WI38 (cell line): ENCODE data around the gene EVX2.

Experiments used
- H3K4me3 ChIP-seq: 2 replicates; pipeline ENCODE4 v1.5.1; 2011; ENCODE audit warnings: low read depth, mild to moderate bottlenecking, control low read depth, low read length
- TF ChIP-seq, protein P1 (sequence below): IDR thresholded peaks from 2 replicates; pipeline ENCODE4 v1.5.1; 2012; ENCODE audit warnings: low read depth, mild to moderate bottlenecking, control low read depth, low read length

Gene EVX2

DNA sequence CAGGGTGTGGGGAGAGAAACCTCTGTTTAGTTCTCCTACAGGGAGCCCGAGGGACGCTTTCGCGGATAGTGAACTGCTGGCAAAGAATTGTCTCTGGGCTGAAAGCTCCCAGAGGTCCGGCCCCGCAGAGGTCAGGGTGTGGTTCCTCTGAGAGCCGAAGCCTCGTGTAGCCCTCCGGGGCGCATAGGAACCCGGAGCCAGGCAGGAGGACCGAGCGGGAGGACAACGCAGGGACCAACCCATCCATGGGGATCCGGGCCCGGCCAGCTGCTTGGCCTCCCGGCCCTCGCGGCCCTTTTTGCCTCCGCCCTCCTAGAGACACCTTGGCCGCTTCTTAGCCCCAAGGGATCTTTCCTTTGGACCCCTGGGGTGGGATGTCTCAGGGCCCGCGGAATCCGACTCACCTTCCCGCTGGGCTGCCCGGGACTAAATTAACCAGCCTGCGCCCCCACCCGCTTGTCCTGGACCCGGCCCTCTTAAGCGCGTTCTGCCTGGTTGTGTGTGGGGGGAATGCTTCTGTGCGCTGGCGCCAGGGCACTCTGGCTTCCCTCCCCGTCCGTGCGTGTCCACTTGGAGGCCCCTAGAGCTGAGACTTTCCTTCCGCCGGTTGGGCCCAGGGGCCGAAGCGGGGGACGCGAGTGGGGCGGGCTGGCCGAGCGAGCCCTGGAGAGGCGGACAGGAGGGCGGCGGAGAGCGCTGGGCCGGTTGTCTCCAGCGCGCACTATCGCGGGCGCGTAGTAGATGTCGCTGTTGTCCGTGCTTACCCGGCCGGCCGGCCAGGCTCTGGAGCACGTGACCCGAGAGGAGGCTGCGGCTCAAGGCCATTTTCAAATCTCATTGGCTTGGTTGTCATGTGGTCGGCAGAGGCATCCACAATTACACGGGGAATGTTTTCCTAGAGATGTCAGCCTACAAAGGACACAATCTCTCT lies 32.4 kb upstream of the EVX2 start, which contains the start of gene HOXD10:
Gene HOXD10 (plus strand): TSS at position 896 of the 931 bp plus-strand sequence. CDS start 56 bp downstream, outside the sequence.
- TF ChIP-seq, protein P1, sequence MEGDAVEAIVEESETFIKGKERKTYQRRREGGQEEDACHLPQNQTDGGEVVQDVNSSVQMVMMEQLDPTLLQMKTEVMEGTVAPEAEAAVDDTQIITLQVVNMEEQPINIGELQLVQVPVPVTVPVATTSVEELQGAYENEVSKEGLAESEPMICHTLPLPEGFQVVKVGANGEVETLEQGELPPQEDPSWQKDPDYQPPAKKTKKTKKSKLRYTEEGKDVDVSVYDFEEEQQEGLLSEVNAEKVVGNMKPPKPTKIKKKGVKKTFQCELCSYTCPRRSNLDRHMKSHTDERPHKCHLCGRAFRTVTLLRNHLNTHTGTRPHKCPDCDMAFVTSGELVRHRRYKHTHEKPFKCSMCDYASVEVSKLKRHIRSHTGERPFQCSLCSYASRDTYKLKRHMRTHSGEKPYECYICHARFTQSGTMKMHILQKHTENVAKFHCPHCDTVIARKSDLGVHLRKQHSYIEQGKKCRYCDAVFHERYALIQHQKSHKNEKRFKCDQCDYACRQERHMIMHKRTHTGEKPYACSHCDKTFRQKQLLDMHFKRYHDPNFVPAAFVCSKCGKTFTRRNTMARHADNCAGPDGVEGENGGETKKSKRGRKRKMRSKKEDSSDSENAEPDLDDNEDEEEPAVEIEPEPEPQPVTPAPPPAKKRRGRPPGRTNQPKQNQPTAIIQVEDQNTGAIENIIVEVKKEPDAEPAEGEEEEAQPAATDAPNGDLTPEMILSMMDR: no peak
- no peak within 1 kb of the TSS for H3K4me3 ChIP-seq

DNA sequence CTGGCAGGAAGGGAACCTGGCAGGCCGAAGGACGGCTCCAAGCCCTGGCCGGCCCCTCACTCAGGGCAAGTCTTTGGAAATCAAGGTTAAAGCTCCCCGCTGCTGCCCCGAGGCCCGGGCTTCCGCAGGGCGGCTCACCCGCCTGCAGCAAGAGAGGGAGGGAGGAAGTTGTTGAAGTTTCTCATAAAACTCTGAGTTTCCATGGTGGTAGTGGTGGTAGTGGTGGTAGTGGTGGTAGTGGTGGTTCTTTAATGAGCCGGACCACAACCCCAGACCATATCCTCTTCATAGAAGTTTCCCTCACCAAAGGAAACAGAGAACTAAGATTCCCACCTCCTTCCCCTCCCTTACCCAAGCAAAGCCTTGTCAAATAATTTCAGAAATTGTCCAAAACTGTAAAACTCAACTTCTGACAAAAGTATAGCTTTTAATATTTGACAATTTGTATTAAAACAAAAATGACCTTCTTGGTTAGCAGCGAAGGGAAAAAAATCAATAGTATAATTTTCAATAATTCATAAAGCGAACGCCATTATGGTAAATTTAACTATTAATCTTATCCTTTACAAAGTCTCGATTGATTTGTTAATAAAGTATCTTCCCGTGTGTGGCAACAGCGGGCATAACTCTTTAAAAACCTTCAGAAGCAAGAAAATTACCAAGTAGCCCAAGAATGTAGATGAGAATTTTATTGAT lies 31.3 kb upstream of the EVX2 start:
- TF ChIP-seq, protein P1: no peak

DNA sequence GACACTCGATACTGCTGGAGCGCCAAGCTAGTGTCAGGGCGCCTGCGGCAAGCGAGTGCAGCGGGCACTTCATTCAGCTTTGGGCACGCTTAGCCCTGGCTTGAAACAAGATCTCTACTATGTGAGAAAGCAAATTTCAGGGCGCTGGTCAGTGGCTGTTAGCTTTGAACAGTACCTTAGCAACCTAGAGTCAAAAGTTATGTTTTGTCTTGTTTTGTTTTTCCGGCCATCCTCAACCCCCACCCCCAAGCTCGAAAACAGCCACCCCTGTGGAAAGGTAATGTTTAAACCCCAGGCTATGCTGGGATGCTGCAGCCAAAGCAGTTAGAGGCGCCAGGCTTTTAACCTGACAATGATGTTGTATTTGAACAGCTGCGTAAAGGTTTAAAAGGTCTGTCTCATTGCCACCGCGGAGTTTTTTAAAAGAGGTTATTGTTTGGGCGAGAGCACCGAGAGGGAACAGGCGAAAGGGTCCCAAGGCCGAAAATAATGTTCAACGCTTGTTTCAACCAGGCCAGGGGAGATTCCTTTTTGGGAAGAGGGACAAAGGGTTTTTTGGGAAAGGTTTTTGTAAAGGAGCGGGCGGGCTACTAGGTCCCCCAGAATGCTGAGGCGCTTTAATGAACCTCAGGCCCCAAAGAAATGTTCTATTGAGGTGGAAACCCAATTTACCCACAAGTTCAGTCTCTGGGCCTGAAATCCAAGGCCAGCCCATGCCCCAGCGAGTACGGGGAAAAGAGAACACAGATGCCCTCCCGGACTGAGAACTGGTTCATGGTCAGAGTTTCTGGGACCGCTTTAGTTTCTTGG lies 30.6 kb upstream of the EVX2 start:
- no peak overlapping the region for H3K4me3 ChIP-seq
- TF ChIP-seq, protein P1: no peak

More for the DNA sequence above, 31.3 kb upstream of the EVX2 start:
- H3K4me3 ChIP-seq: no peak overlapping the region

DNA sequence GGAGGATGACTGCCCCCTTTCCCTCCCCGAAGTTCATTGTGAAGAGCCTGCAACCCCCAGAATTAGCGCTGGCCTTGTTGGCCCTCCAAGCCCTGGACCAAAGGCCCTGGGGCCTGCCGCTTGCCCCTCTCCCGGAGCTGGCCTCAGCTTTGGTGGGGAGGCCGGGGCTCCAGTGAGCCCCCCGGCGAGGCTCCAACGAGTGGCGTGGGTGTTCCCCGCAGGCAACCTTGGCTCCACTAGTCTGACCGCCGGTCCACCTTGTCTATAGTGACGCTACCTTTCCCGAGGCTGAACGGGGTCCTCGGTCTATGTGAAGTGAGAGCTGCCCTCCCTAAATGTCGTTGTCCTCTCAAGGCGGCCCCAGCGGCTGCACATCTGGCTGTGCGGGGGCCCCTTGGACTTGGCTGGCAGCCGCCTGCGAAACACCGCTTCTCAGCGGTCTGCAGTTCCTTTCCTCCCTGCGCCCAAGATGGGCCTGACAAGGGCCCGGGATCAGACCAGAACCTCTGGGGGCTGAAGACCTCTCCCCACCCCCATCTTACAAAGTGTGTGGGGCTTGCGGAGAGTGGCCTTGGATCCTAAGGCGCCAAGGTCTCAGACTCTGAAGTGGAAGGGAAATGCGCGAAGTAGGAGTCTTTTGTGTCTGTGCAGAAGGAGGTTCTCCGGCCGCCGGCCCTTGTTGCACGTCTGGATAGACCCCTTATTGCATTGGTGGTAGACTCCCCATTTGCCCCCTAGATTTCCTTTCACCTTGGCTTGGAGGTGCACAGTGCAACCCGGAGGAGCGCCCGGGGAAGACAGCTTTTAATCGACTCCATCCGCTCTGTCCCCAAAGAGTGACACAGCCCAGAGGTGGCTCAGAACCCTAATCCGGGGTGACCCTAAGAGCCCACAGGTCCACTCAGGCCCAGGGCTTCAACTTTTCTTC lies 28.9 kb upstream of the EVX2 start:
- TF ChIP-seq, protein P1: no peak
- no peak overlapping the region for H3K4me3 ChIP-seq

DNA sequence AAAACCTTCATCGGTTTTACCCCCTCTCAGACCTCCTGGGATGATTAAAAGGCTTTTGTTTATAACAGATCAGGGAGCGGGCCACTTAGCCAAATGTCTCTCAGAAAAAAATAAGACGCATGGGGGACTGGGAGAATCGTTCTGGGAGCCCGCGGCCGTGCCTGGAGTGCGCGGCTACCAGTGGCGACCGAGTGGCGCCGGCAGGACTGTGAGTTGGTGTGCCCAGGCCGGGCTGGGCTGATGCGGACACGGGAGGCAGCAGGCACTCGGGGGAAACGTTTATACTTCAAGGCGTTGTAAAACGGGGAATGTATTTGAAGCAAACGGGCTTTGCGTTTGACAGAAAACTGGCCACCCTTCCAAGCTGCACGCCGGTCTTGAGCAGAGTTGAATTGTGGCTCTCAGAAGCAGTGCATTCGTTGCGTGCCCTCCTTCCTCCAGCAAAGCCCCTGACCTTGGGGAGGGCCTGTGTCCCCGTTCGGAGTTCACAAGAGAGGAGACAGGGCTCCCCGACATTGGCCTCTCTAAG lies 28.1 kb upstream of the EVX2 start:
- H3K4me3 ChIP-seq: no peak overlapping the region
- TF ChIP-seq, protein P1: no peak

DNA sequence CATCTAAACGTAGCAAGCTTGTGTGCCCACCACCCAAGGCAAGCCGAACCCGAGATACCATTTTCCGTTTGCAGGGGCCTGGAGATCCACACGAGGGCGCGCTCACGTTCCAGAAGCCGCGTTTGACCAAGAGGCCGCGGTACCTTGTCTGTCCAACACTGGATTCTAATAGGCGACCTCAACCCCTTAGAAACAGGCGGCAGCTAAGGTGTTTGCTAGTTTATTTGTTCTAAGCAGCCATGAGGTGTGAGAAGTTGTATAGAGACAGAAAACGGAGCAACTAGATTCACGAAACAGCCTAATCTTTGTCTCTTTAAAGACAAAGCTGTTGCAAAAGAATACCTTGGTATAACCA lies 27.5 kb upstream of the EVX2 start:
- TF ChIP-seq, protein P1: peak; percentile 73
- no peak overlapping the region for H3K4me3 ChIP-seq
